Mesodermal cell (in vitro differentiated cells): ENCODE data around the gene ONECUT1.

Experiments used
- H3K27ac ChIP-seq: 2 replicates; pipeline ENCODE4 v1.7.0; 2013; ENCODE audit warnings: mild to moderate bottlenecking, low read depth, low read length, moderate library complexity; ENCODE audit not compliant: severe bottlenecking
- H3K36me3 ChIP-seq: 2 replicates; pipeline ENCODE4 v1.7.1; 2013; ENCODE audit warnings: mild to moderate bottlenecking, low read length, moderate library complexity; ENCODE audit not compliant: control insufficient read depth, insufficient read depth
- H3K4me1 ChIP-seq: one replicate; pipeline ENCODE4 v1.7.1; 2013; ENCODE audit warnings: mild to moderate bottlenecking, low read length; ENCODE audit not compliant: insufficient read depth, control insufficient read depth, poor library complexity, severe bottlenecking
- H3K4me3 ChIP-seq: 2 replicates; pipeline ENCODE4 v1.7.0; 2013; ENCODE audit warnings: low read length, control low read depth, mild to moderate bottlenecking; ENCODE audit not compliant: insufficient read depth, poor library complexity, severe bottlenecking; ENCODE audit errors: extremely low read depth
- H3K9me3 ChIP-seq: 2 replicates; pipeline ENCODE4 v1.7.1; 2013; ENCODE audit warnings: mild to moderate bottlenecking, low read length, moderate library complexity; ENCODE audit not compliant: control insufficient read depth
- WGBS, 2 experiments: methylation state at CpG; one replicate each; pipeline ENCODE4 v1.1.5; 2013; ENCODE audit warnings: missing lambda C conversion rate in 2 of 2; ENCODE audit not compliant: insufficient coverage in 2 of 2; 5-methylcytosine and 5-hydroxymethylcytosine counted together

ONECUT1 gene

DNA sequence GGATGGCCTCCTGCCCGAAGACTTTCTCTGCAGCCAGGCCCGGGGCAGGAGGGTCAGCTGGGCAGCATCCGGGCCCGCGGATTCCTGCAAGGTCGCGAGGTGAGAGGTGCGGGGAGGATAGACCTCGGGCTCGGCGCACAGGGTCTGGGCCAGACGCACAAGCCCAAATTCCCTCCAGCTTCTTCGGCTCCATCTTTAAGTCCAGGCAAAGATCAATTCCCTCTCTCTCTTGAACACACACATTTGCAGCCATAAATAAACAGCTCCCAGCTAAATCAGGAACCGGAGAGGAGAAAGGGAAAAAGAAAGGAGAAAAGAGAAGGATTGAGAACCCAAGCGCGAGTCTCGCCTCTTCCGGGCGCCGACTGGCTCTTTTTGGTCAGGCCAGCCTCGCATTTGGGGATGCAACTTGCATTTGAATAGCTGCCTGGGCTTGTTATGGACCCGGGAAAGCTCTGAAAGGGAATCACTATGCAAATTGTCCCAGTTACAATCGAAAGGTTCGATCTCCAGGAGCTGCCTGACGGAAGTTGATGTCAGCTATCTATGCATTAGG is 14.5 kb upstream of the ONECUT1 start:
- Histone ChIP-seq H3K36me3 (no peaks in the 10 kb centered on the region), H3K4me1 (peaks cover 5% of the 10 kb centered on the region), H3K27ac (no peak overlapping the region), H3K4me3 (peak overlapping the region; percentile 14), H3K9me3 (no peaks in the 10 kb centered on the region)
- WGBS, 2 experiments: 2% methylated on average over 15 to 23 of the region's 25 CpGs

DNA sequence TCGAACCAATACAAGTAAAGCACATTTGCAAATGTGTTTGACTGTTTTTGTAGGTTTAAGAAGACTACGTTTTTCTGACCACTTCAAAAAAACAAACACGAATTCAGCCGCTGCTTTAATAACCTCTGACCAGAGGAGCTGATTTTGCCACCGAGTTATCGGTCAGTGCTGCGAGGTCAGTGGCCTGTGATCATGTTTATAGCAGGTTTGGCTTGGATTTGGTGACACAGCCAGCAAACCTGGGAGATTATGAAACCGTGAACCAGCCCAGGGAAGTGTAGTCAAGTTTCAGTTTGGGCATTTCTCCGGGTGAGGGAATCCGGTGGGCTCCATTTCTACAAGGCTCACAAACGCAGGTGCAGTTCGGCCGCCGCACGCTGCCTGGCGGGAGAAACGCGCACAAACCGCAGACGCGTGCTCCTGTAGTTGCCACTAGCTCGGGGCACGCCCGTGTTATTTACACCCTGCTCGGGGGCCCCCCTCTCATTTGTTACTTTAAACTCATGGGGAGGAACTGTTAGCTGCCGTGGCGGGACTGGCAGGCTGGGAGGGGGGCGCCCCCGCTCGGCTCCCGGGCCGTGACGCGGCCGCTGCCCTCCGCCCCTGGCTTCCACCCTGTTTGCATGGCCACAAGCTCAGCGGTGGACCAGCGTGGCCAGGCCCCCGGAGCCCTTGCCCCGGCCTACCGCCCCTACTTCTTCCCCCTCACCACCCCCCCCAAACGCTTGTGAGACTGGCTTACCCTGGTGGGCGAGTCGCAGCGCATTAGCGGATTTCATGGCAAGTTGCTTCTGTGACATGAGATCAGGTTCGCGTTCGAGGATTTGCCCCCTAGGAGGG is 13.6 kb upstream of the ONECUT1 start:
- 1 to 2% methylated on average over 25 to 26 of the region's 49 CpGs for WGBS, 2 experiments
- Histone ChIP-seq H3K36me3 (no peaks in the 10 kb centered on the region), H3K9me3 (no peaks in the 10 kb centered on the region), H3K4me3 (no peak overlapping the region), H3K27ac (no peak overlapping the region), H3K4me1 (peaks cover 5% of the 10 kb centered on the region)

DNA sequence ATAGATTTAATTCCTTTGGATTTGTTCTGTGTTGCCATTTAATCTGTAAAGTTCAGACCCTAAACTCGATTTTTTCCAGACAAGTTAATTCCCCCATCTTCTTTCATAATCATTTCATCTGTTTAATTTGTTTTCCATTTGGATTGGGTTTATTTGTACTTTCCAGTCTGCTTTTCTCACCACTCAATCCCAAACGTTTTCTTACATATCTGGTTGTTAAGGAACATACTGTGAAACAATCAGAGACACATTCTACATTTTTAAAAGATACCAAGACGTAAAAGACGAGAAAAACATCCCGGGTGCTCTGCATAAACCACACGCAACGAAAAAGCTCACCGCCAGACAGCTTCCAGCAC is 13.0 kb upstream of the ONECUT1 start:
- H3K4me3 ChIP-seq: no peak overlapping the region
- 0 to 19% methylated on average over 2 to 5 of the region's 8 CpGs for WGBS, 2 experiments

DNA sequence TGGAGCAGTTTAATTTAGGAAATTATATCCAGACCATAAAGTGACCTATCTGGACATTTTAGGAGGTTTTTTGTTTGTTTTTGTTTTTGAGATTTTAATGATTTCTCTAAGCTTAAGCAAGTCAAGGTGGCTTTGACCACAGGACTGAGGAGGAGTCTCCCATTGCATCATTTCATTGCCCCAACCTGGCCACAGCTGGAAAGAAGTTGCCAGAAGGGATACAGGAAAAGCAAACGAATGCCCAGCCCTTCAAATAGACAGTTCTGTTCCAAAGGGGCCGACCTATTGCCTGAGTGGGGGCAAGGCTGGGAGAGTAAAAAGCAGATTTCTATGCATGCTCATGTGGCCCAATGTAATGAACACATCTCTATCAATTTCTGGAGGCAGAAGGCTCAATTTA is 12.0 kb upstream of the ONECUT1 start:
- H3K27ac ChIP-seq: no peak overlapping the region
- H3K9me3 ChIP-seq: no peaks in the 10 kb centered on the region
- WGBS, 2 experiments: 70 to 100% methylated on average over 1 to 2 of the region's 2 CpGs
- H3K4me1 ChIP-seq: peaks cover 5% of the 10 kb centered on the region
- no peaks in the 10 kb centered on the region for H3K36me3 ChIP-seq
- H3K4me3 ChIP-seq: no peak overlapping the region

More for the DNA sequence above, 13.0 kb upstream of the ONECUT1 start:
- no peaks in the 10 kb centered on the region for H3K9me3 ChIP-seq
- no peaks in the 10 kb centered on the region for H3K36me3 ChIP-seq
- H3K4me1 ChIP-seq: peaks cover 5% of the 10 kb centered on the region
- no peak overlapping the region for H3K27ac ChIP-seq

DNA sequence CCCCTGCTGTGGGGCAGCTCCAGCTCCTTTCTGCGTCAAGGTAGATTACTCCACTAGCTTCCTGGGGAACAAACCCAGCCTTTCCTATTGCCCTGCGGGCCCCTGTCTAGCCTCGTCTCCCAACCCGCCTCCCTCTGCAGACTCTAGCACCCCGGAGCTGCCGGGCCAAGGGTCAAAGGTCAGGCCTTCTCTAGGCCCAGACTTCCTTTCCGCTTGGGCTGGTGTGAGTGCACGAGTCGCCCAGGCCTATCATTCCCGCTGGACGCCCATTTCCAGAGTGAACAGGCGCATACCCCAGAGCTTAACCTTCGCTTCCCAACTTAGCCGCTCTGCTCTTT is 11.6 kb upstream of the ONECUT1 start:
- H3K27ac ChIP-seq: no peak overlapping the region
- H3K4me1 ChIP-seq: peaks cover 5% of the 10 kb centered on the region
- H3K9me3 ChIP-seq: no peaks in the 10 kb centered on the region
- 84 to 90% methylated on average over 10 to 11 of the region's 14 CpGs for WGBS, 2 experiments
- no peak overlapping the region for H3K4me3 ChIP-seq
- no peaks in the 10 kb centered on the region for H3K36me3 ChIP-seq

DNA sequence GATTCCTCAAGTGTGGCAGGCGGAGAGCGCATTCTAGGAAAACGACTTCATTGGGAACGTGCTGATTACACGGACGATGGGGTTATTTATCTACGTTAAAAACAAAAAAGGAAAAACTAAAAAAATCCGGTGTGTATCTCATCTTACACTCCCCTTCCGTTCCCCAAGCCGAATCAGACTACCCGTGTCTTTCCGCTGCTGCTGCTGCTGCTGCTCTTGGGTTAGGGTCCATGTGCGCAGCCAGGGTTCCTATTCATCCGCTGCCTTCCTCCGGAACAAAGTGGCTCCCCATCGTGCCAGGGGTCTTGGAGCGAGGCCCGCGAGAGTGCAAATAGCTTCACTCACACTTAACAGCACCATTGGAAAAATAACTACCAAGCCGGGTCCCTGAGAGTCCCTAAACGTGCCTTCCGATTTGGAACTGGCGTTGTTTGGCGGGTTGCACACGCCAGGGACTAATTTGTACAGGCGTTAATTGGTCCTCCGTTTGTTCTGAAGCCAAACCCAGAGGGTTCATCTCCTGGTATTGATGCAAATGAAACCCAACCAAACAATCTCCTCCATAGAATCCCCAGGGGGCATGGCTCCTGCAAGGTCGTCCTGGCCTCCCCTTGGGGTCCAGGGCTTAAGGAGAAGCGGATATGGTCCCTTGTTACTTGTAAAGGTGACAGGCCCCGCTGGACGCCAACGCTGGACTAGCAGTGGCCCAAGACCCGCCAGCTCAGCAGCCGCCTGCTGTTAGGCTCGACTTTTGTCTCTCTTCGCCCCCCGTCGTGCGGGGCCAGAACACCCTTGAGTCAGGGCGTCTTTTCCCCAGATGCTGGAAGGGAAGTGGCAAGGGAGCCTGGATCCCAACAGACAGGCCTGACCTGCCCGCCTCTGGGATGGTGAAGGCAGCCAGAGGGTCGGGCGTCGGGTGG is 11.0 kb upstream of the ONECUT1 start:
- Histone ChIP-seq H3K36me3 (no peaks in the 10 kb centered on the region), H3K27ac (no peak overlapping the region), H3K4me3 (no peak overlapping the region), H3K4me1 (peaks cover 5% of the 10 kb centered on the region), H3K9me3 (no peaks in the 10 kb centered on the region)
- WGBS, 2 experiments: 91% methylated on average over 32 to 43 of the region's 44 CpGs

DNA sequence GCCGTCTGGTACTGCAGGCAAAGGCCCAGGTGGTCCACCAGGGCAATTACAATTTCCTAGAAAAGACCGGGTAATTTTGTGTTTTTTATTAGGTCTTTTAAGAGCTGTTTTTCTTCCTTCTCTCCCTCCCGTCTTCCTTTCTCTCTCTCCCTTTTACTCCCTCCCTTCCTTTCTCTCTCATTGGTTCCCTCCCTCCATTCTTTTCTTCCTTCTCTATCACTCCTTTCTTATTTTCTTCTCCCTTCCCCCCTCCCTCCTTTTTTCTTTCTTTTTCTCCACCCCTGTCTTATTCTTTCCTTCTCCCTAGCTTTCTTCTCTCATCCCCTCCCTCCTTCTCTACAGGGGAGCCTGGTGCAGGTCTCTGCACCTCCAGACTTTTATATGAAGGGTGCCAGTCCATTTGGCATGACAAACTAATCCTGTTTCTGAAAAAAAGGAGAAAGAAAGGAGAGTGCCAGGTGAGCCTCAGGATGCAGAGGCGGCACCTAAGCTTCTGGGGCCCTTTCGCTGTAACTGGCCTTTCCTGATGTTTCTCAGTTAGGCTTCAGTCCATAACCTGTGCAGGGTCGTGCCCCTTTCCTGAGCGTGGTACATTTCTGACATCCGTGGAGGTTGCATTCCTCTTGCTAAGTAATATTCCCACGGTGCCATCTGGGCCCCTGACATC is 9.1 kb upstream of the ONECUT1 start:
- Histone ChIP-seq H3K27ac (no peak overlapping the region), H3K4me3 (no peak overlapping the region), H3K36me3 (no peaks in the 10 kb centered on the region), H3K9me3 (no peaks in the 10 kb centered on the region), H3K4me1 (no peaks in the 10 kb centered on the region)
- 58 to 81% methylated on average over 4 to 6 of the region's 9 CpGs for WGBS, 2 experiments

DNA sequence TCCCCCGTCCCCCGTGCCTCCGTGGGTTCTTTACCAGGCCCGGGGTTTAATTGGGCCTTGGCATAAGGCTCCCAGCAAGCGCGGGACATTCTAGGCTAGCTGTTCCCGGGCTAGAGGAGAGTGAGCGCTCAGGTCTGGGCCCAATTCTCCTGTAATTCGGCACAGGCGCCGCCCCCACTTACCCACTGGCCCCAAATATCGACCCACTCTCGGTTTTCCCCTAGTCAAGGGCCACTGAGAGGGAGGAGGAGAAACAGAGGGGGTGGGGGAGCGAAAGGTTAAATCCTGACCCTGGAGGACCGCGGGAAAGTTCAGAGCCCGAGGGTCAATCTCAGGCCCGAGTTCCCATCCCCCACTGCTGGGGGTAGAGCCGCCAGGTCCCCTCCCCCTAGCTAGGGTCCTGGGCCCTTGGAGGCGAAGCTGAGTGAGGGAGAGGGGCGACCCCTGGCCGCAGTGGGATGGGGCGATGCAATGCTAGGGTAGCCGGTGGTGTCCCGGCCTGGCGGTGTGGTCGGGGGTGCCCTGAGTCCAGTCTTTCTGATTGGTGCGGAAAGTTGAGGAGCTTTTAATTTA is 8.5 kb upstream of the ONECUT1 start:
- no peaks in the 10 kb centered on the region for H3K36me3 ChIP-seq
- no peaks in the 10 kb centered on the region for H3K4me1 ChIP-seq
- H3K9me3 ChIP-seq: no peaks in the 10 kb centered on the region
- H3K27ac ChIP-seq: no peak overlapping the region
- H3K4me3 ChIP-seq: no peak overlapping the region
- WGBS, 2 experiments: 7 to 10% methylated on average over 10 to 17 of the region's 28 CpGs

DNA sequence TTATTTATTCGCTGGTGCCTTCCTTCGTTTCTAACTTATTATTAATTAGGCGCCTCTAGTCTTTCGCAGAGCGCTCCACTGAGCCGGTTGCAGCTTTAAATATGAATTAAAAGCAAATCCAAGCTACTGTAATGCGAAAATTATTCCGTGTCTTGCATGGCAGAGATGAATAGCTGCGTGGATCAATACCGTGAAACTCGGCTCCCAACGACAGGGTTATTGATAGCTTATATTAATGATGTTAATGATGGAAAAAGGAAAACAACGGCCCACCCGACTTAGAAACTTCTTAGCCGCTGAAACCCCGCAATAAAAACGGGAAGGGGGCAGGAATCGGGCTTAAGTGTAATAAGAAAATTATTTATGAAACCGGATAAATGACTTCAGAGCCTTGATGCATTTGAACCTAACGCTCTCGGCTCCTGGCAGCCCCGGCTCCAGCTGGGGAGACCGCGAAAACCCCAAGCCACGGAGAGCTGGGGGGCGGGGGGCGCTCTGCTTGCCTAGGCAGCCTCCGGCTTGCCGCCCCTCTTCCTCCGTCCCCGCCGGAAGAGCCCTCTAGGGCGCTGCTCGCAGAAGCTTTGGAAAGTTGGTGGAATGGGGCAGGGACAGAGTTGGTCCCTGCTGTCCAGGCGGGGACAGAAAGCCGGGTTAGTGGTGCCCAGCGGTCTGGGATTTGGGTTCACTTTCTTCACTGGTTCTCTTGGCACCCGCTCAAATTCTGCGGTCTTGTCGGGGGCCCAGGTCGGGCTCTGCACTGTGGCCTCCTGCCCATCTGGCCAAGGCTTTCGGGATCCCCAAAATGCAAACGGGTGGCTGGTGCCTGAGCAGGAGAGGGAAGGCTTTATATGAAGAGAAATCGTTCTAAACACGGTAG is 7.7 kb upstream of the ONECUT1 start:
- H3K4me3 ChIP-seq: no peak overlapping the region
- no peaks in the 10 kb centered on the region for H3K9me3 ChIP-seq
- H3K27ac ChIP-seq: no peak overlapping the region
- no peaks in the 10 kb centered on the region for H3K36me3 ChIP-seq
- 17 to 18% methylated on average over 34 of the region's 45 CpGs for WGBS, 2 experiments
- H3K4me1 ChIP-seq: no peaks in the 10 kb centered on the region
